CD4-positive, alpha-beta T cell treated with Interleukin-15 for 4 hours (primary cell): ENCODE results near the gene SLC18A2.
"Not testable (repeated sequence)": the region's sequence is repeated elsewhere in the genome, so short reads cannot be mapped to it uniquely, and the experiment has no call there.

ENCODE experiments used
- DNase-seq: peaks from one replicate; pipeline ENCODE4 v3.0.0-alpha.2; 2020; ENCODE audit warnings: low spot score

Gene SLC18A2

DNA sequence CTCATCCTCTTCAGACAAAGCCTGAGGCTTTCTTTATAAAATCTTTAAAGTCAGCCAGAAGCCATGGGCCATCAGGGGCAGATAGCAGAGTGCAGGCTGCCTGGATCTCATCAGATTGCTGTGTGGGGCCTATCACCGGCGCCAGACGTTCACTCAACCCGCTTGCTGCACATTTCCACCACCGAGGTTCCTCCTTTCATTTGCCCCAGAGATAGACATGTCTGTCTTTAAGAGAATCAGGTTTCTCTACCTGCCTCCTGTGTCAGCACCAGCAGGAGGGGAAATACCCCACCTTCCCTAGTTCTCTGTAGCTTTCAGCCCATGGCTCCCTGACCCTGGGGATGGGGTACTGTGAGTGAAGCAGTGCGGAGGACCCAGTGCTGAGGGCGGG is 22.0 kb downstream of the SLC18A2 start:
- DNase-seq: no peak

GRCh38 chr10:117264782-117265181 is 23.9 kb downstream of the SLC18A2 start:
- DNase-seq: no peak

DNA sequence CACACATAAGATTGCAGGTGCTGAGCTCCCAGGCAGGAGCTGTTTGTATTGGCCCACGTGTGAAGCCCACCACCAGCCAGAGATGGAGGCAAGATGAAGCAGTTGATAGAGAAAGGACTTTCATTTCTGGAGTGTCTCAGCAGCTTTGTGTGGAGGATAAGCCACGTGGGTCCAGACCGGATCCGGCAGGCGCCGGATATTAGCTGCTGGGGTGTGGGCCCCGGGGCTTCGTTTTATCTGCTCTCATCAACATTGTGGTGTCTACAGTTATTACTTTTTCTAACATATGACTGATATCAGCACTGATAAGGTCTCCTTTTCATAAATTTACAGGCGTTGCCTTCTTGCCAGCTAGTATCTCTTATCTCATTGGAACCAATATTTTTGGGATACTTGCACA is 25.5 kb downstream of the SLC18A2 start:
- DNase-seq: no peak

DNA sequence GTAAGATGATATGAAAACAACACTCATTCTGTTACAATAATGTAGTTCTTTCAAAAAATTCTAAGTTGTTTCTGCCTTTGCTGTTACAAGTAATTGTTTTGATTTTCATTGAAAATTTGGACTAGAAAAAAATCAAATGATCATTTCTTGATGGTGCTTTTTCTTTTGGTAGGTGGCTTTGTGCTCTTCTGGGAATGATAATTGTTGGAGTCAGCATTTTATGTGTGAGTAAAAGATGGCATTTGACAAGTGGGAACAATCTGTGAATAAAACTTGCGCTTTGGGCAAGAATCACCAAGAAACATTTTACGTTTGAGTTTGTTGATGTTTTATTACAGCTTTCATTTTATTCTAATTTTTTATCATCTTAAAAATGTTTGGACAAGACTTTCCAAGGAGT is 25.9 kb downstream of the SLC18A2 start:
- no peak for DNase-seq

DNA sequence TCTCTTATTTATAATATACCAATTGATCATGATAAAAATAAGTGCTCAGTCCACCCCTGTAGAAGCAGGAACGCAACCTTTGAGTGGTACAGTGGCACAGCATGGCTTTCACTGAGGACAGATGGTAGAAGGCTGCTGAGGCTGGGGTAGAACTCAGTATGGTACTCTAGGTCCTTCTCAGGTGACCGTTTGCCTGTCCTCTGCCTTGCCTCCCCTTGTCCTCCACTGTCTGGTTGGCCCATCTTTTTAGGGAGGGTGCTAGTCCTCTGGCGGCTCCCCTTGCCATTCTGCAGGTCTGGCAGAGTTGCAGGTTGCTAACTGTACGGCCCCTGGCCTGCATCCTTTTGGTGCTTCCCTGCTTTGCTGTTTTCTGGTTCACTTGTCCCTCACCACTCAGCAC is 27.3 kb downstream of the SLC18A2 start:
- DNase-seq: no peak

GRCh38 chr10:117268907-117269306 is 28.0 kb downstream of the SLC18A2 start:
- DNase-seq: no peak

GRCh38 chr10:117271427-117271826 is 30.5 kb downstream of the SLC18A2 start:
- no peak for DNase-seq

- DNase-seq: no peak
Observed at GRCh38 chr10:117272195-117273076, 31.5 kb downstream of the SLC18A2 start.

DNA sequence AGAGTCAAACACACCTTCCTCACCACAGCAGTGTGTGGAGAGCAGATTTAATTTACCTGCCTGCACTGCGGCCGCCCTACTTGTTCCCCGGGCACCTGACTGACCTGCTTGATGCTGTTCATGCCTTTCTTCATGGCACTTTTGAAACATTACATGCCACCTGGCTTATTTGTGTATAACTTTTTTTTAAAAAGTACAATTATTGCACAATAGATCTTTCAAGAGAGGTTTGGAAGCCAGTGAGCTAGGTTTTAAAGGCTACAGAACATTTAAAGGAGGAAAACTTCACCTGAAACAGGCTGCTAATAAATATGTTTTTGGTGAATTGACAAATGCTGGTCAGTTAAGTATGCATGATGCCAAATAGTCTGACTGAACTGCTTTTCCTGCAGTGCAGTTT is 33.1 kb downstream of the SLC18A2 start:
- DNase-seq: no peak

GRCh38 chr10:117274509-117274908 is 33.6 kb downstream of the SLC18A2 start:
- no peak for DNase-seq

DNA sequence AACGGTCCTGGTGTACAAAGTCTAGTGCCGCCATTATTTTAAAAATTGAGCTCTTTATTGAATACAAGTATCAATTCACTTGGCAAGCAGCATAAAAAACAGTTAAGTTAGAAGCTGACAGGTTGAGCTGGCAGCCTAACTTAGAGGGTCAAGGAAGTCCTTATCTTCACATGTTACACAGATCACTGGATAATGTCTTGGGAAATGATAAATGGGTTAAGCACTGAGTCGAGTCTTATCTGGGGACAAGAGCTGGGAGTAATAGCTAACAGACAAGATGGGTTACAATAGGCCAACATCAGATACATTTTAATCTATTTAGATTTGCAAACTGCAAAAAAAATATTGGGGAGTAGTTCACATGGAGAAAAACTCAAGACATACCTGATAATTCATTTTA is 34.2 kb downstream of the SLC18A2 start:
- no peak for DNase-seq

DNA sequence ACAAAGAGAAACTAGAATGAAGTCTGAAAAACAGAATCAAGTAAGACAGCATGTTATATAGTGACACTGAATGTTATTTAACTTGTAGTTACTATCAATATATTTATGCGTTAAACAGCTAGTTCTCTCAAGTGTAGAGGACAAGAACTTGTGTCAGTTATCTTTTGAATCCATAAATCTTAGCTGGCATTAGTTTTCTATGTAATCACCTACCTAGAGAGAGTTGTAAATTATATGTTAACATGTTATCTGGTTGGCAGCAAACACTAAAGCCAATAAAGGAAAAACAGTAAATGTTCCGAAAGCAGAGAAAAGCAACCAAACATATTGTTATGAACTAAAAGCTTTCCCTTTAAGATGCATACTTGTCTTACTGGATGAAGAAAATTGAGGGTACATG is 36.8 kb downstream of the SLC18A2 start:
- no peak for DNase-seq

DNA sequence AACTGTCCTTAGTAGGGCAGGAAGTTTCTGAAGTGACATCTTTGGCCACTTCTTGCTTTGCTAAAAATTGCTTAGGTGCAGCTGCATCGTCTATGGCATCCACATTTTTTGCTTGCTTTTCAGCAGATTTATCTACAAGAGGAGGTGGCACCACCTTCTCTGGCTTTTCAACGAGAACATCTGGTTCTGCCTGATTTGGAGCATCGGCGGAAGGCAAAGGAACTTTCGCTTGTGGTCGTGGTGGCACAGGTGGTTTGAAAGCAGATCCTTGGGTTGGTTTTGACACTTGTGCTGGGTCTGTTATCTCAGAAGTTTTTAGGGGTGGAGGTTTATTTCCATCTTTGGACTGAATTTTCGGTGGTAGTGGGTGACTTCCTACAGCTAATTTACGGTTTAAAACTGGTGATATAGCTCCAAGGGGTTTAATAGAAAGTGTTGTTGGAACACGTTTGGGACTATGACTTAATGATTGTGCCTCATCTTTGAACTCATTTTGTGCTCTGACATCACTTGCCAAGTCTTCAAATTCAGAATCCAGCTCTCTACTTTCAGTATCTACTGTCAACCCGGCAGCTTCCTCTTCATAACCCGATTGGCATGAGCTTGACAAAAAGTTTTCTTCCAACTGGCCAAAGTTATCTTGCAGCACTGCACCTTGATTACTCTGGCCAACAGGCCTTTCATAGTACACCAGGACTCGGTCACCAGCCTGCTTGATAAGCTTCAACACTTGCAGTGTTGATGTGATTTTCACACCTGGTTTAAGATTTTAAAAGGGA is 44.0 kb downstream of the SLC18A2 start:
- DNase-seq: no peak

DNA sequence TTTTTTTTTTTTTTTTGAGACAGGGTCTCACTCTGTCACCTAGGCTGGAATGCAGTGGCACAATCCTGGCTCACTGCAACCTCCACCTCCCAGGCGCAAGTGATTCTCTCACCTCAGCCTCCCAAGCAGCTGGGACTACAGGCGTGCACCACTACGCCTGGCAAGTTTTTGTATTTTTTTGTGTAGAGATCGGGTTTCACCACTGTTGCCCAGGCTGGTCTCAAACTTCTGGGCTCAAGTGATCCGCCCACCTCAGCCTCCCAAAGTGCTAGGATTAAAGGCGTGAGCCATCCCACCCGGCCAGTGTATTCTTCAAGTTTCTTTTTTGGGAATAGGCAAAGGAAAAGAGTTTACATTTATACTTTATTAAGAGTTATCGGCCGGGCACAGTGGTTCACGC is 50.0 kb downstream of the SLC18A2 start:
- not testable (repeated sequence) for DNase-seq

DNA sequence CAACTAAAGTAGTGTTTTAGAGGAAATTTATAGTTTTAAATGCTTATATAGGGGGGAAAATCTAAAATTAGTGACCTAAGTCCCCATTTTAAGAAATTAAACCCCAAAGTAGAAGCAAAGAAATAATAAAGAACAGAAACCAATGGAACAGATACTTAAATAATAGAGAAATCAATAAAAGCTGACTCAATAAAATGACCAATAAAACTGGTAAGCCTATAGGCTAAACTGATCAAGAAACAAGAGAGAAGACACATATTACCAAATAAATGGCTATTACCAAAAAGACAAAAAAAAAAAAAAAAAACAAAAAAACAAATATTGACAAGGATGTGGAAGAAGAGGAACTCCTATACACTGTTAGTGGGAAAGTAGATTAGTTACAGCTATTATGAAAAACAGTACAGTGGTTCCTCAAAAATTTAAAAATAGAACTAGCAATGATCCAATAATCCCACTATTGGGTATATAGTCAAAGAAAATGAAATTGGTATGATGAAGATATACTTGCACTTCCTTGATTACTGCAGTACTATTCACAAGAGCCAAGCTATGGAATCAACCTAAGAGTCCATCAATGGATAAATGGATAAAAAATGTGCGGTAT is 53.2 kb downstream of the SLC18A2 start:
- DNase-seq: no peak

- no peak for DNase-seq
Observed at GRCh38 chr10:117294735-117295134, 53.8 kb downstream of the SLC18A2 start.

DNA sequence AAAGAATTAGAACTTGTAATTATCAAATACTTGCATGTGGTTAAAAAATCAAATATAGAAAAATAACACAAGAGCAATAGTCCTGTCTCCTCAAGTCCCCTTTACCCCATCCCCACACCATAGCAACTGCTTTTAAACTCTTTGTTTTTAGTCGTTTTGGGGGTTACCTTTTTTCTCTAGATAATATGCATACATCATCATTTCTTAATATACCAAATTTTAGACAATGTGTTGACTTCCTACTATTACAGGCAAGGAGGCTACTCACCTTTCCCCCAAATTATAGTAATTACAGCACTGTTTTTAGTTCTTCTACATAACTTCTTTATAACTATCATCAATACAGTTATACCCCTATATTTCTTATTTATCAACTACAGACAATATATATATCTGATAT is 57.3 kb downstream of the SLC18A2 start:
- no peak for DNase-seq

DNA sequence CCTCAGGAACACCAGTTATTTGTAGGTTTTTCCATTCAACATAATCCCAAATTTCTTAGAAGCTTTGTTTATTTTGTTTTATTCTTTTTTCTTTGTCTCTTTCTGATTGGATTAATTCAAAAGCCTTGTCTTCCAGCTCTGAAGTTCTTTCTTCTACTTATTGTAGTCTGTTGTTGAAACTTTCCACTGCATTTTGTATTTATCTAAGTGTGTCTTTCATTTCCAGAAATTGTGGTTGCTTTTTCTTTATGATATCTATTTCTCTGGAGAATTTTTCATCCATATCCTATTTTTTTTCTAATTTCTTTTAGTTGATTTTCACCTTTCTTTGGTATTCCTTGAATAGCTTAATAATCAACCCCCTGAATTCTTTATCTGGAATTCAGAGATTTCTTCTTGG is 58.5 kb downstream of the SLC18A2 start:
- DNase-seq: no peak

- no peak for DNase-seq
Observed at GRCh38 chr10:117300671-117301070, 59.8 kb downstream of the SLC18A2 start.

DNA sequence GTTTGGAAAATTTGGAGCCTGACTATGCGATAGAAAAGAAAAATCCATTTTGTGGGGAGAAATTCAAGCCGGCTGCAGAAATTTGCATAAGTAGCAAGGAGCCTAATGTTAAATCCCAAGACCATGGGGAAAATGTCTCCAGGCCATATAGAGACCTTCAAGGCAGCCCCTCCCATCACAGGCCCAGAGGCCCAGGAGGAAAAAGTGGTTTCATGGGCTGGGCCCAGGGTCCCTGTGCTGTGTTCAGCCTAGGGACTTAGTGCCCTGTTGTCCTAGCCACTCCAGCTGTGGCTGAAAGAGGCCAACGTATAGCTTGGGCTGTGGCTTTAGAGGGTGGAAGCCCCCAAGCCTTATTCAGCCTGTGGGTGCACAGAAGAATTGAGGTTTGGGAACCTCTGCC is 62.5 kb downstream of the SLC18A2 start:
- DNase-seq: not testable (repeated sequence)

DNA sequence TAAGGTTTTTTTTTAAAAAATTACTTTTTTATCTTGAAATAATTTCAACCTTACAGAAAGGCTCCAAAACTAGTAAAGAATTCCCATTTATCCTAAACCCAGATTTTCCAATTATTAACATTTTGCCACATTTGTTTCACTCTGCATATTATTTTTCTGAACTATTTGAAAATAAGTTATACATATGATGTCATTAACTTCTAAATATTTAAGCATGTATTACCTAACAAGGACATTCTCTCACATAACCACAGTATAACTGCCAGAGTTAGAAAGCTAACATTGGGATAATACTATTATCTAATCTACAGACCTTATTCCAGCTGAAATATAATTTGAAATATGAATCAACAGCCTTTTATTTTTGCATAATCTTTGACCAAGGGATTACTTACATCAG is 65.8 kb downstream of the SLC18A2 start:
- no peak for DNase-seq

GRCh38 chr10:117311261-117311660 is 70.3 kb downstream of the SLC18A2 start:
- DNase-seq: no peak

DNA sequence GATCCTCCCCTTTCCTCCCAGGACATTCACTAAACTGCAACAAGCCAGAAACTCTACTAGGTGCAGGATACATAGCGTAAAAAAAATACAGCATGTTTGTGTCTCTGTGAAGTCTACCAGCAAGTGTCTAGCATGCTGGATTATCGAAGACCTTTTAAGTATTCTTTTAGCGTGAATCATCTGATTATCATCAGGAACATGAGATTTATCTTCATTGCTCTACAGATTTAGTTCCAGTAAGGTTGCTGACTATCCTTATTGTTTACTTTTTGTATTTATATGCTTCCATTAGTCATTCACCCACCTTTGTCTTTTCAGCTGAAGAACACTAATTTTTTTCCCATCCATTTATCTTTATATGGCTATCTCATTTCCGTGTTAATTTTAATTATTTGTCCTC is 71.5 kb downstream of the SLC18A2 start:
- DNase-seq: no peak
